Measurements from ENCODE around the gene SGK2. TPM values are rescaled to one million over a fixed set of nuclear protein-coding genes. Genes with fewer than 3 reads are reported as not detected.

Gene SGK2
- total and polyA plus RNA-seq, 9 of the 15 experiments (the other 6 are each of a cell fraction or from before 2014, with no cell fraction given) = 0.07 to 0.31 (median 0.15) TPM; not detected in 2

- TF ChIP-seq ZMIZ1 (IDR thresholded peaks at IDR 0.05; ENCODE audit: low read depth in 2 of 2, low read length in 2 of 2) = no peak
- no peak for TF ChIP-seq E2F5 (CRISPR knock-in tag; IDR thresholded peaks at IDR 0.05)
- TF ChIP-seq ZNF785 (CRISPR knock-in tag; IDR thresholded peaks at IDR 0.05) = no peak
- no peak for TF ChIP-seq U2AF1 (optimal IDR thresholded peaks at IDR 0.05; ENCODE audit: low read depth, low read length)
- peak; percentile 57 for TF ChIP-seq GABPA (tag; conservative IDR thresholded peaks at IDR 0.05; ENCODE audit: low read depth)
- no peak for TF ChIP-seq RUNX1 (IDR thresholded peaks at IDR 0.05; ENCODE audit: low read depth)
- no peak for TF ChIP-seq RFX7 (CRISPR knock-in tag; IDR thresholded peaks at IDR 0.05)
- no peak for TF ChIP-seq SMARCB1 (IDR thresholded peaks at IDR 0.05; ENCODE audit: insufficient read length, low read depth)
These were observed 44.7 kb upstream of the SGK2 start (continued) for GRCh38 chr20:43513931-43514647.

Measured in K562 (cell line).